ENCODE results near the gene FLOT2. TPM values are rescaled to one million over a fixed set of nuclear protein-coding genes. Genes with fewer than 3 reads are reported as not detected.

The FLOT2 gene
- total and polyA plus RNA-seq, 2 donors (not counting 3 experiments of a cell fraction or from before 2014, with no cell fraction given): 169 to 180 TPM

- FAIRE-seq (peak; percentile 91), DNase-seq (ENCODE audit: low read depth, low spot score) (peak; percentile 92)
- dilution Hi-C loops (cut with MboI; ENCODE audit: extremely low pct_ligation_motif_present, low sequenced_read_pairs): no loop called here
- H3K9me3 ChIP-seq (replicated peaks; ENCODE audit: control insufficient read depth, insufficient read depth, low read length): no peaks in the 10 kb centered on the region
- BruUV-seq (replicated peaks): TSS peak; percentile 72
- H2AFZ ChIP-seq (ENCODE audit: low read depth, low read length): peak within 1 kb of the TSS; percentile 85
- peak within 1 kb of the TSS; percentile 10 for H3K27ac ChIP-seq (ENCODE audit: insufficient read depth, low read depth, low read length)
- H3K36me3 ChIP-seq (ENCODE audit: control insufficient read depth in 2 of 2, extremely low read depth in 1 of 2, insufficient read depth in 2 of 2, low read length in 2 of 2): peaks cover 13% of the 10 kb centered on the region in 2 experiments
- ChIA-PET CTCF (interaction anchor here (1.1 to 2.1 kb wide), 4 partner anchors 16 to 128 kb away, joined by 3 to 8 read pairs (median 4); no protein-coding TSS in a partner anchor), POLR2A (no interaction called here)
- peak within 1 kb of the TSS; percentile 82 for H3K4me2 ChIP-seq (ENCODE audit: insufficient read depth, low read length)
- peak within 1 kb of the TSS; percentile 64 for H3K9ac ChIP-seq (replicated peaks; ENCODE audit: extremely low read depth, insufficient read depth, low read length)
- TF ChIP-seq POLR2A (IDR thresholded peaks at IDR 0.05; ENCODE audit: low read depth, low read length) (peak; percentile 94), MAX (IDR thresholded peaks at IDR 0.05; ENCODE audit: insufficient read depth, insufficient read length) (peak; percentile 31), POLR2AphosphoS5 (IDR thresholded peaks at IDR 0.05; ENCODE audit: insufficient read depth, low read depth, low read length) (peak; percentile 92), FOS (IDR thresholded peaks at IDR 0.05; ENCODE audit: borderline replicate concordance, insufficient read depth, low read length) (no peak), EZH2 (IDR thresholded peaks at IDR 0.05; ENCODE audit: borderline replicate concordance, low read depth, low read length, severe bottlenecking) (no peak), CTCF (IDR thresholded peaks at IDR 0.05; ENCODE audit: extremely low read depth in 1 of 2, insufficient read depth in 1 of 2, low read depth in 1 of 2, low read length in 2 of 2) (no peak)
- no peaks in the 10 kb centered on the region for H3K27me3 ChIP-seq (ENCODE audit: control insufficient read depth in 2 of 2, insufficient read depth in 2 of 2, low read length in 2 of 2)
- peaks cover 12% of the 10 kb centered on the region for H3K4me1 ChIP-seq (ENCODE audit: control insufficient read depth, extremely low read depth, insufficient read depth, low read length)
- intact Hi-C loops (cut with micrococcal nuclease): loop anchor here (2.0 kb wide), 1 partner anchor 46 kb away; no protein-coding TSS in a partner anchor
- no peaks in the 10 kb centered on the region for H4K20me1 ChIP-seq (replicated peaks; ENCODE audit: control insufficient read depth, extremely low read depth, insufficient read depth, low read length)
- H3K79me2 ChIP-seq (ENCODE audit: control insufficient read depth, insufficient read depth, low read length): peaks cover 10% of the 10 kb centered on the region
- H3K4me3 ChIP-seq (replicated peaks in 1 of 3; ENCODE audit: insufficient read depth in 1 of 3, low read depth in 1 of 3, low read length in 3 of 3): peak within 1 kb of the TSS; percentile 21 to 65 (median 43)
- H3K9me1 ChIP-seq (replicated peaks; ENCODE audit: control insufficient read depth, extremely low read depth, insufficient read depth, low read length): no peaks in the 10 kb centered on the region
Observed at GRCh38 chr17:28854457-28855335, 42.8 kb downstream of the FLOT2 start, which contains the start of gene ERAL1. Gene ERAL1 (plus strand): TSS chr17:28855016. CDS start chr17:28855035, 19 bp downstream.

Measured in endothelial cell of umbilical vein (primary cell).